HG03432 (cell line): ENCODE measurements around the gene SEMA3E.

Experiments used
- ATAC-seq: cut with Tn5 transposase; IDR thresholded peaks from one replicate; pipeline ENCODE4 v1.9.1; 2021; ENCODE audit warnings: mild to moderate bottlenecking, moderate library complexity; ENCODE audit not compliant: unreplicated experiment

Gene SEMA3E

DNA sequence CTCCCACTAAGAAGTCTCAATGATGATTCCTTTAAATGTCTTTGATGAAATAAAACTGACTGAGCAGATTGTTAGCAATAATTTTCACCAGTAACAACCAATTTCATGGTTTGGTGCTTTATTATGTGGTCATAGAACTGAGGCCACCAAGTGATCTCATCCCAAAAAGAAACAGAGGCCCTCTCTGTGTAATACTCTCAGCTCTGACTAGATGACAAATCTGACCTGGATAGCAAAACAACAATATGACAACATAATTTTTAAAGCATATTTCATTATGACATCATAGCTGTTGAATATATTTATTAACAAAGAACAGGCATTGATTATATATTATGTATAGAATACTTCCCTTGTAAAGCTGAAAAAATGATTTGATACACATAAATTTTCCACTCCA, 5.9 kb downstream of the SEMA3E start:
- no peak for ATAC-seq

DNA sequence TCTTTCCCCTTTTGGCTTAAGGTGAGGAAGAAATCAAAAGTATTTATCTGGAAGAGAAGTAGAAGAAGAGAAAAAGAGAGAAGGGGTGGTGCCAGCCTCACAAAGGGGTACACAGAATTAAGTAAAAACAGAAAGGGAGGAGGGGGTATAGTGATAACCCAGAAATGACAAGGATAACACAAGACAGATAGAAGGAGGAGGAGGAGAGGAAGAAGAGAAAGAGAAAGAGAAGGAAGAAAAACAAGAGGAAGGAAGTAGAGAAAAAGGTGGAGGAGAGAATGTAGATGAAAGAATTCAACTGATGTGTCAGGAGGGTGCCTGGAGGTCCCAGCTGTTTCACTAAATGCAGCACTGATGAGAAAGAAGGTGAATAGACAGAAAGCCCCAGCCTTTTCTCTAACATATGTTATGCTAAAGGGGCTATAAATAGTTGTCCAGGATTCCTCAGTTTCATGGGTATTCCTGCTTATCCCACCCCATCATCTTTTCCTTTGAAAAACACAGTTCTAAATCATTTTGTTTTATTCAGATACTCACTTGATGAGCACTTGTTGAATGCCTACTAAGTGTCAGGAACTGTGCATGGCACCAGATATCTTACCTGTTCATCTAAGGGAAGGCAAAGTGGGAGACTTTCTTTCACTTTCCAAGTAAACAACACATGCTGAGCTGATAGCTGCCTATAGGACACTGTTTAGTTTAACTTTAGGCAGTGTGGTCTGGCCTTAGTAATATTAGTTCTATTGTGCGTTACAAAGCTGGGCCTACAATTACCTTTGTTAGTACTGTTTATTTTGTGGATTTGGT, 8.0 kb downstream of the SEMA3E start:
- no peak for ATAC-seq

DNA sequence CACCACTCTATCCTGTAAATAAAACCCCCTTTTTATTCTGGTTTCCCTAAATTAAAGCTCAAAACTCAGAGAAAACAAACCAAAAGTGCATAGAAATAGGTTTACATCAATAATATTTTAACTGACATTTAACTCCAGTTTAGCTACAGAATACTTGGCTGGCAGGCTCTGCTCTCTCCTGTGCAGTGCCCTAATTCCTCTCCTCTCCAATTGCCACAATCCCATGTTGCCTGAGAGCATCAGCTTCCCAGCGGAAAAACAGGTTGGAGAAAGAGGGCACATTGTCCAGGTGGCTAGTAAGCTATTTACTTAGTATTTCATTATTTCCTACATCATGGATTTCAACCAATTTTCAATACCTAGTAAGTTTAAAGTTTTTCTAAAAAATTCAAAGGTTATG, 8.7 kb downstream of the SEMA3E start:
- no peak for ATAC-seq

- ATAC-seq: no peak
Observed at GRCh38 chr7:83633516-83633915, 15.4 kb downstream of the SEMA3E start.

DNA sequence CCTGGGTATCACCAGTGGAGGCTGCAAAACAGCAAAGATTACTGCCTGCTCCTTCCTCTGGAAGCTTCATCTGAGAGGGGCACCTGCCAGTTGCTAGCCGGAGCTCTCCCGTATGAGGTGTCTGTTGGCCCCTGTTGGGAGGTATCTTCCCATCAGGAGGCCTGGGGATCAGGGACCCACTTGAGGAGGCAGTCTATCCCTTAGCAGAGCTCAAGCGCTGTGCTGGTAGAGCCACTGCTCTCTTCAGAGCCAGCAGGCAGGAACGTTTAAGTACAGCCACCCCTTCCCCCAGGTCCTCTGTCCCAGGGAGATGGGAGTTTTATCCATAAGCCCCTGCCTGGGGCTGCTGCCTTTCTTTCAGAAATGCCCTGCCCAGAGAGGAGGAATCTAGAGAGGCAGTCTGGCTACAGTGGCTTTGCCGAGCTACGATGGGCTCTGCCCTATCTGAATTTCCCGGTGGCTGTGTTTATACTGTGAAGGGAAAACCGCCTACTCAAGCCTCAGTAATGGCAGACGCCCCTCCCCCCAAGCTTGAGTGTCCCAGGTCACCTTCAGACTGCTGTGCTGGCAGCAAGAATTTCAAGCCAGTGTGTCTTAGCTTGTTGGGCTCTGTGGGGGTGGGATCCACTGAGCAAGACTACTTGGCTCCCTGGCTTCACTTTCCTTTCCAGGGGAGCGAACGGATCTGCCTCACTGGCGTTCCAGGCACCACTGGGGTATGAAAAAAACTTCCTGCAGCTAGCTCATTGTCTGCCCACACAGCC, 19.6 kb downstream of the SEMA3E start:
- ATAC-seq: no peak

DNA sequence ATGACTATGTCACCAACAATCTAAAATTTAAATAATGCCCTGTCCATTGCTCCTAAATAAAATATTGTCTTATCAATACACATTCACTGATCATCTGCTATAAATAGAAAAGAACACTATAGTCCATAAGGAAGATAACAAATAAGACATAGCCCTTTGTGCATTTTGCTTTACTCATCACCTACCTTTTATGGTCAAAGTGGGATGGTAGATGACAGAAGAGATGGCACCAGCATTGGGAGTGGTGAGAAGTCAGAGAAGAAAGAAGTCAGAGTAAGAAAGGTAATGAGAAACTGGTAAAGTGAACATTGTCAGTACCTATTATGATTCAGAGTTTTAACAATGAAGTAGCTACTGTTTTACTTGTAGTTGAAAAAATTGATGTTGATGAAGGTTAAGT, 31.1 kb downstream of the SEMA3E start:
- ATAC-seq: no peak

DNA sequence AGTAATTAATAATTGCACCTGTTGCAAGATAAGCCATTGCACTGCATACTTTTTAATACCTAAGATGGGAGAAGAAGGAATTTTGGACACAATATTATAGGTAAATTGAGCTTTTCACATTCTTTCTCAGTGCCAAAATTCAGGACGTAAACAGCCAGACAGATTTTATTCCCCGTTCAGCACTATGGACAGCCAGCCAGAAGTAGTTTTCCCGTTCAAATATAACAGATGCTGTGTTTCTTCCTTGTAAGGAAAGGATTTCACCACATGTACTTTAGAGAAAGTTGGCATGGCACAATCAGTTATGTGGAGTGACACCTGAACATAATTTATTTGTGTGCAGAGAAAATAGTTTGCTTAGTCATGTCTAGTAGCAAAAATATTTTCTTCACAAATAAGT, 34.8 kb downstream of the SEMA3E start:
- no peak for ATAC-seq

- ATAC-seq: peak; percentile 75
Observed at GRCh38 chr7:83613232-83613631, 35.7 kb downstream of the SEMA3E start.

GRCh38 chr7:83611776-83612175, 37.2 kb downstream of the SEMA3E start:
- no peak for ATAC-seq

DNA sequence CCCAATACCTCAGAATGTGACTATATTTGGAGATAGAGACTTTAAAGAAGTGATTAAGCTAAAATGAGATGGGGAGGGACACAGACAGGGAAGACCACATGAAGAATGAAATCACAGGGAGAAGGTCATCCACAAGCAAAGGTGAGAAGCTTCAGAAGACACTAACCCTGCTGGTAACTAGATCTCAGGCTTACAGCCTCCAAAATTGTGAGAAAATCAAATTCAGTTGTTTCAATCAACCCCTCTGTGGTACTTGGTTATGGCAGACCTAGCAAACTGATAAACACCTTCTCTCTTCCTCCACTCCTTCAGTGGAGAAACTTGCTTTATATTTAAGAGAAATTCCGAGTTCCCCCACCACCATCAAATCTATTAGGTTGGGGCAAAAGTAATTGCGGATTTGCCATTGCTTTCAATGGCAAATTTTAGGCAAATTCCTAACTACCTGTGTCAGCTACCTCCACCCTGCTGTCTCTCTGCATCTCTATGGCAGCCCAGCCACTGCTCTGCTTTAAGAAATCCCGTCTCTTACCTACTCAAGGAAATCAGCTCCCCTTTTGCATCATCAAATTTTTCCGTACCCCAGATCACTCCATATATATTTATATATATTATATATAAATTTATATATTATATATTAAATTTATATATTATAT, 38.2 kb downstream of the SEMA3E start:
- ATAC-seq: no peak

GRCh38 chr7:83608716-83609115, 40.2 kb downstream of the SEMA3E start:
- ATAC-seq: no peak

DNA sequence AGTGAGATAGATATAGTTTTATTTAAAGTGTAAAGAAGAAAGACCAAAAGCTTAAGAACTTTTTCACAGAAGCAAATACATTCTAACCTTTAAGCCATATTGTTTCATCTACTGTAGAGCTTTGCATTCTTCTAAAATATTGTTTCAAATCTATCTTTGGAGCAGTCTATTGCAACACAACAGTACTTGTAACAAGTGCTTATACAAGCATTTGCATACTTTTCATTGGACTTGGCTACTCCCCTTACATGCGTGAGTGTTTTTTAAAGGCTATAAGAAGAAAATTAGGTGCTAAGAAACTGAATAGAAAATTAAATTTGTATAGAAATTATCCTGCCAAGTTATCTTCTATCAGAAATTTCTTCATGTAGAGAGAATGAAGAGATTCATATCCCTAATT, 45.3 kb downstream of the SEMA3E start:
- ATAC-seq: no peak

DNA sequence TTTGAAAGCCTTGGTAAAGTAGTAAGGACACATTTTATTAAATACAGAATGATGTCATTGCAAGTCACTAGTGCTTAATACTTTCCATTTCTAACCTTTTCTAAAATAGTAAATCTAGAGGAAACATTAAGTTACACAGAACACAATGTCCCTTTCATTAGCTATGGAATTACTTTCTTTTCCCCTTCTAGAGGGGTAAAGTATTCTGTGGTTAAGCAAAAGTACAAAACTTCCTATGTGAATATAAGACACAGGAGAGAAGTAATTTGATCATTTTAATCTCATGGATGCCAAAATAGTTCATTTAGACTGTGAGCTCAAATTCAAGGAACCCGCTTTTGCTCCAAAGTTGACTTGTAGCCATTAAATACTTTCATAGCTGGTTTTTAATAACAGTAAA, 49.8 kb downstream of the SEMA3E start:
- no peak for ATAC-seq

- ATAC-seq: no peak
Observed at GRCh38 chr7:83593921-83594475, 54.9 kb downstream of the SEMA3E start.

DNA sequence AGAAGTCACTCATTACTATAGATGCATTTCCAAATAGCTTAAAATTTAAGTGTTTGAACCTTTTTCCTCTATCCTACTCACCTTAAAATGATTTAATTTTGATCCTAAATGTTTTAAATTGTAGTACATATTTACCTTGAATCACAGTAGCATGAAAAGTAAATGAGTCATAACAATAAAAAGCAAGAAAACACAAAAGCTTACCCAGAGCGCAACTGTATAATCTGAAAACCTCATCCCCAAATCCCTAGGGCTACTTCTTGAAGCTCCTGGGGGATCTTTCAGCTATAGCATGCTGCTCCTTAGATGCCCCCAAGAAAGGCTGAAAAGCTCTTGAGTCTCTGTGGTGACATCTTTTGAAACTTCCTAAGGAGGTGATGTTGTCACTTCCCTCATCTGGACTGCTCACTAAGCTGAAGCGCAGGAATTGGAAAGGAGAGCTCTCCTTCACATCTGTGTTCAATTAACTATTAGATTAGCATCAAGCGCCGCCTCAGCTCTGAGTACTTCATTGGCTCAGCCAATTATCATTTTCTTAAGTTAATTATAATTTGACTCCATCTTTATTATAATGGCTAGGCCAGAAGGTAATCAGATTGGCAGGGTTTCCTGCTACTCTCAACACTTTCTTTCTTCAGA, 60.2 kb downstream of the SEMA3E start:
- no peak for ATAC-seq

DNA sequence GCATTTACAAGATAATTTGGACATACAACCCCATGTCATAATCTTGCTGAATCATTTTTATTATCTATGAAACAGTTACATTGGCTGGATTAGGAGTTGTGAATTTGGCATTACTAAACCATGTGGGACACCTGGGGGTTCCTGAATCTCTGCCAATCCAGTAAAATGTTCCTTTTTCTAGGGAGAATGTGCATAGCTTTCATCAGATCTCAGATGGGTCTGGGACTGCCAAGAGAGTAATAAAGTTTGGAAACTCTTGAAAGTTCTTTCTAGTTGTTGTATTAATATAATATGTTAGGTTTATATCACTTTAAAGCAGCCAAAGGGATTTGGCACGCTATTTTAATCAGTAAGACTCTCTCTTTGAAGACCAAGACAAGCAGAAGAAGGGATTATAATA, 62.7 kb downstream of the SEMA3E start:
- ATAC-seq: no peak

DNA sequence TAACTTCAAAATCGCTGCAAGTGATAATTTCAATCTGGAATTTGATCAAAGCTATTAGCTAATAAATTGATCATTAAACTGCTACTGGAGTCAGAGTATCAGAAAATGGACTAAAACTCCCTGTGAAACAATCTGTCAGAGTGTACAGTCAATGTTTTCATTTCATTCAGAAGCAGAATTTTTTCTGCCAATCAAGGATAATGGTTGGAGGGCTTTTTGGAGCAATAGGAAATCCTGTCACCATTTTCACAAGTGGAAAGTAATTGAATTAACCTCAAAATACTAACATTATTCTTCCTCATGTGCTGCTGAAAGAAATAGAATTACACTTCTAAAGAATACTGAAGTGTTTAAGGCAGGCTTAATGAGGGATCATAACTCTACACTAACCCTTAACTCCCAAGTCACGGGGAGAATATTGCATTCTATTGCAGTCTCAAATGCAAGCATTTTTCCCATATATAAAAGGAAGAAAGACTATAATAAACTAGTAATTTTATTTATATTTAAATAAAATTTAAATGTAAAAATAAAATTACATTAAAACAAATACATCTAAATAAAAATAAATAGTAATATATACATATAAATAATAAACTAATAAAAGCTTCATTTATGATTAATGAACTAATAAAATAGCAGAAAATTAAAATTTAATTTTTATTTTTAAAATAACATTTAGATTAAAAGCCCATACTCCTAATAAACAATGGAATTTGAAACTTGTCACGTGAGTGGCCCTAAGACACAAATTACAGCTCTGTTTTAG, 67.1 kb downstream of the SEMA3E start:
- no peak for ATAC-seq

GRCh38 chr7:83579740-83580139, 69.2 kb downstream of the SEMA3E start:
- no peak for ATAC-seq

DNA sequence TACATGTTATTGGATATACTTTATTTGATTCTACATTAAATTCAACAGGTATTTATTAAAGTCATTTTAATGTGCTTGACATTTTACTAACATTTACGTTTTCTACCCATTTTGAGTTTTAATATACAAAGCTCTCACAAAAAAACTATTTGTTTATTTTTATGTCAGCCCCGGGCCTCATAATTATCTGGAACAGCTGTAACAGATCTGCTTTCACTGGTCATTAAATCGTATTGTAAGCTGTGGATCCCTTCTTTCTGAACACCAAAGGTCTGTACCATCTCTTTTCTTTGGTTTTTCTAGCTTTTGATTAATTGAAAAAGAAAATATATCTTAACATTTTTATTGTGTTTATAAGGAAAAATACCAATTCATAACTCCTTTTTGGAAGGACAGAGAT, 73.5 kb downstream of the SEMA3E start:
- ATAC-seq: no peak

DNA sequence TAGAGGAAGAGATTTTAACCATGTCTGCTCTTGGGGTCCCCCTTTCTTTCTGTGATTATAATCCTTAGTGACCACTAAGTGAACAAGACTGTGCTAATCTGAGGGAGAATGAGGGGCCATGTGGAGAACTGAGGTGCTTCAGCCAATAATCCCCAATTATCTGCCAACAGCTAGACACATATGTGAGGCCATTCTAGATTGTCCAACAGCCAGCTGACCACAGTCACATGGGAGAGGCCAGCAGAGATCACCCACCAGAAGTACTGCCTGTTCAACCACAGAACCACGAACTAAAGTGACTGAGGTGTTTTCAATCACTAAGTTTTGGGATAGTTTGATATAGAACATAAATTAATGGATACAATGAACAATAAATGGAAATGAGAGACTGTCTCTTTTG, 74.3 kb downstream of the SEMA3E start:
- no peak for ATAC-seq
